ENCODE measurements around the gene CFL2. TPM values are rescaled to one million over a fixed set of nuclear protein-coding genes. Genes with fewer than 3 reads are reported as not detected.
A peak's percentile ranks its signal among the peaks of the same experiment; 100 is the strongest.
"Not testable (repeated sequence)": the region's sequence is repeated elsewhere in the genome, so short reads cannot be mapped to it uniquely, and the experiment has no call there.

The CFL2 gene
- total RNA-seq, 1 donor from 2014 or later, result 241 TPM

DNA sequence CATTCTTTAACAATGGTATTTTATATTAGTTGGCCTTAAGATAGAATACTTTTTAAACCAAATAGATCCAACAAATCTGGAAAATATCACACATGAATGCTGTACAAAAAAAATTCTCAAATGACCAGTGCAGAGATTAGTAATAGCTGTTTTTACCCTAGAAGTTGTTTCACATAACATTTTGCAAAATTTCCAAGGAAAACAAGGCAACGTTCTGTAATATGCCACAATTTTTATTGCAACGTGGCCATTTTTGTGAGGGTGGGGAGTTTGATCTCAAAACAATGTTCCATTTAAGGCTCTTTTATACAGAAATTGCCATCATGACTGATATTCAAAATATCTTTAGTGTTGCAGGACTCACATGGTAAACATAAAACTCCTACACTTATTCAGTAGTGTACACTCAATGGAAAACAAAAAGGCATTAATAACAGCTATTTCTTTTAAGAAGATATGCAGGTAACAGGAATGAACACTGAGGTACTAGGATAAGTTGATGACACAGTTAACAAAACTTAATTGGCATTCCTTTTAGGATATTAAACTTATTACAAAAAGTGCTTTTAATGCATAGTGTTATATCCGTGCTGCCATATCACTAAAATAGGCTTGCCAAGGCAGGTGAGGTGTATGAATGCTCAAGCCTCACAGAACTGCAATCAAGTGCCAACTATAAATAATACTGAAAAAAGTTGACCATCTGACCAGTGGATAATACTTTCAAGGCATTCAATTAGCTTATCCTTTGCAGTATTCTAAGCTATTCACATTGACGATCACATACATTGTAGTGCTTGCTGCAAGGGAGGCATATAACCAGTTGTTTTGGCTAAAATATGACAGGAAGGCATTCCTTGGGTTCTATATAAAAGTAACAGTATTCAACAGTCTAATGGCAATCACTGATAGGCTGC, 2.3 kb downstream of the CFL2 start:
- H3K4me1 ChIP-seq (ENCODE audit: control insufficient read depth in 3 of 3, insufficient read depth in 3 of 3, low read length in 3 of 3), result peaks cover 13 to 28% (median 18%) of the 10 kb centered on the region in 3 donors
- H3K27me3 ChIP-seq (ENCODE audit: control insufficient read depth in 3 of 3, insufficient read depth in 3 of 3, low read length in 3 of 3), result no peaks in the 10 kb centered on the region
- H3K9me3 ChIP-seq (ENCODE audit: control insufficient read depth in 3 of 3, low read length in 3 of 3), result no peaks in the 10 kb centered on the region
- peaks cover 4 to 11% (median 10%) of the 10 kb centered on the region in 3 donors for H3K36me3 ChIP-seq (ENCODE audit: control insufficient read depth in 3 of 3, insufficient read depth in 3 of 3, low read length in 3 of 3)
- H3K9ac ChIP-seq (ENCODE audit: low read depth in 1 of 3, low read length in 3 of 3), result peak overlapping the region; percentile 8 to 93 (median 92)
- H3K4me3 ChIP-seq (ENCODE audit: low read length in 3 of 3), result peak overlapping the region; percentile 35 to 81 (median 76)
- H3K27ac ChIP-seq (ENCODE audit: low read depth, low read length), result peak overlapping the region; percentile 86

DNA sequence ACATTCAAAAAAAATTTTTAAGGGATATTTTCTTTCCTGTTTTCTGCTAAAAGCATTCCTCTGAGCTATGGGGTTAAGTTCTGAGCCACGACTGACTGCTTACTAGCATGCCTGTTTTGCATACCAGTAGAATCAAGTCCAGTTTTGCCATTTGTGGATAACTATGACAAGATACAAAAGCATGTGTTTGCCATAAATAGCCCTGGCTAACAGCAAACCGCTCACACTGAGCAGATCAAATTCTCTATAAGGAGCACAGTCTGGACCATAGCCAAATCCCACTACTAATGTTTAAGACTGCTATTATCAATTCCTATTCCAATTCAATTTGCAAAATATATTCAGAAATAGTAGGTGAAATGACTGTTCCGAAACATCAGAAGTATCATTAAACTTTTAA, 3.2 kb downstream of the CFL2 start:
- peaks cover 13 to 28% (median 18%) of the 10 kb centered on the region in 3 donors for H3K4me1 ChIP-seq (ENCODE audit: control insufficient read depth in 3 of 3, insufficient read depth in 3 of 3, low read length in 3 of 3)
- H3K4me3 ChIP-seq (ENCODE audit: low read length in 3 of 3), result peak overlapping the region; percentile 27 to 81 (median 35)

DNA sequence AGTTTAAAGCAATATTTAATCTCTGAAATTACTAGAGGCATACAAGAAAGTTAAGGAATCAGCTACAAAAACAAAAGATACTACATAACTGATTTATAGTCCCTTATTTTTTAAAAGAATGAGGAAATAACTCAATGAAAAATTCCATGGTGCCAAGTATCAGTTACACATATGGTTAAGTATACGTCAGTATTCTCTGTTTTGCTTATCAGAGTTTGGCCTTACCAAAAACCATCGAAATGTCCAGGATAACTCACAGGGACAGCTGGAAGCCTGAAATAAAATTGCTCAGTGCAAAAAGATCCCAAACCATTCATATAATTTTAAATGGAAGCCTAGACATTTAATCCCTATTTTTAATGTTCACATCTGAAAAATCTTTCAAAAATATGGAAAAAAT, 3.6 kb downstream of the CFL2 start:
- Histone ChIP-seq H3K9ac (ENCODE audit: low read depth in 1 of 3, low read length in 3 of 3) (peak overlapping the region; percentile 52 to 71 (median 54)), H3K4me1 (ENCODE audit: control insufficient read depth in 3 of 3, insufficient read depth in 3 of 3, low read length in 3 of 3) (peaks cover 13 to 26% (median 18%) of the 10 kb centered on the region in 3 donors), H3K4me3 (ENCODE audit: low read length in 3 of 3) (peak overlapping the region; percentile 33 to 81 (median 45)), H3K27ac (ENCODE audit: low read depth, low read length) (peak overlapping the region; percentile 86), H3K9me3 (ENCODE audit: control insufficient read depth in 3 of 3, low read length in 3 of 3) (no peaks in the 10 kb centered on the region), H3K27me3 (ENCODE audit: control insufficient read depth in 3 of 3, insufficient read depth in 3 of 3, low read length in 3 of 3) (no peaks in the 10 kb centered on the region), H3K36me3 (ENCODE audit: control insufficient read depth in 3 of 3, insufficient read depth in 3 of 3, low read length in 3 of 3) (peaks cover 4 to 11% (median 10%) of the 10 kb centered on the region in 3 donors)

More for the DNA sequence above, 3.2 kb downstream of the CFL2 start:
- Histone ChIP-seq H3K9me3 (ENCODE audit: control insufficient read depth in 3 of 3, low read length in 3 of 3) (no peaks in the 10 kb centered on the region), H3K27me3 (ENCODE audit: control insufficient read depth in 3 of 3, insufficient read depth in 3 of 3, low read length in 3 of 3) (no peaks in the 10 kb centered on the region), H3K9ac (ENCODE audit: low read depth in 1 of 3, low read length in 3 of 3) (peak overlapping the region; percentile 52 to 93 (median 87)), H3K36me3 (ENCODE audit: control insufficient read depth in 3 of 3, insufficient read depth in 3 of 3, low read length in 3 of 3) (peaks cover 4 to 11% (median 10%) of the 10 kb centered on the region in 3 donors), H3K27ac (ENCODE audit: low read depth, low read length) (peak overlapping the region; percentile 86)

DNA sequence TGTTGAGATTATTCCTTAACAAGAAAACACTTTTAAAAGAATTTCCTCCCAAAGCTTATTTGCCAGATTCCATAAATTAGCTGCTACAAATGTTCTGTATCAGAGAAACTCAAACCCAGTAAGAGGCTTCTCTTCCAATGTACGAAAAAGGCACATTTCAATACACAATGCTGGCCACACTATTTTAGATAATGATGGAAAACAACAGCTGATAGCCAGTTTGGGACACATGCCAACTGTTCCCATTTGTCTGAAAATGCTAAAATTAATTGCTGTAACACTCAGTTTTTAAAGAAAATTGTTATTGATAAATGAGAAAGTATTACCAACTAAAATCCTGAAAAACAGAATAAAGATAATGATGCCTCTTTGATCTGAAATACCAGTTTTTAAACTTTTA, 4.4 kb downstream of the CFL2 start:
- Histone ChIP-seq H3K4me1 (ENCODE audit: control insufficient read depth in 3 of 3, insufficient read depth in 3 of 3, low read length in 3 of 3) (peaks cover 9 to 25% (median 18%) of the 10 kb centered on the region in 3 donors), H3K9me3 (ENCODE audit: control insufficient read depth in 3 of 3, low read length in 3 of 3) (no peaks in the 10 kb centered on the region), H3K27ac (ENCODE audit: low read depth, low read length) (peak overlapping the region; percentile 86), H3K27me3 (ENCODE audit: control insufficient read depth in 3 of 3, insufficient read depth in 3 of 3, low read length in 3 of 3) (no peaks in the 10 kb centered on the region), H3K9ac (ENCODE audit: low read depth in 1 of 3, low read length in 3 of 3) (peak overlapping the region; percentile 52 to 71 (median 54)), H3K4me3 (ENCODE audit: low read length in 3 of 3) (peak overlapping the region; percentile 8 to 43 (median 37)), H3K36me3 (ENCODE audit: control insufficient read depth in 3 of 3, insufficient read depth in 3 of 3, low read length in 3 of 3) (peaks cover 4 to 11% (median 10%) of the 10 kb centered on the region in 3 donors)

DNA sequence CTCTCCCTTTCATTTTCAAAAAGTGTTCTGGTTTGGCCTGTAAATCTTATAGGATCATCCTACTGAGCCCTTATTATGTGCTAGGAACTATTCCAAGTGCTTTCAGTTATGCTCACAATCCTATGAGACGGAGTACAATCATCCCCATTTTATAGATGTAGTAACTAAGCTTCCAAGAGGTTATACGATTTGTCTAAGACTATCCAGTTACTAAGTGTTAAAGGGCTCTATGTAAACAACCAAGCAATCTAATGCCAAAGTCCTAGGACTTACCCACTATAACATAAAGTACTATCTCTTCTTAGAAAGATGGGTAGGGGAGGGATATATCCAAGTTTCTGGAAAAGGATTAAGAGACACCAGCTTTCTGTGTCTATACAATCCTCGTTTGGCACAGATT, 6.7 kb downstream of the CFL2 start:
- Histone ChIP-seq H3K9ac (ENCODE audit: low read depth in 1 of 3, low read length in 3 of 3) (no peak overlapping the region), H3K27me3 (ENCODE audit: control insufficient read depth in 3 of 3, insufficient read depth in 3 of 3, low read length in 3 of 3) (no peaks in the 10 kb centered on the region), H3K4me3 (ENCODE audit: low read length in 3 of 3) (no peak overlapping the region), H3K27ac (ENCODE audit: low read depth, low read length) (peak overlapping the region; percentile 31), H3K4me1 (ENCODE audit: control insufficient read depth in 3 of 3, insufficient read depth in 3 of 3, low read length in 3 of 3) (peaks cover 9 to 25% (median 15%) of the 10 kb centered on the region in 3 donors), H3K36me3 (ENCODE audit: control insufficient read depth in 3 of 3, insufficient read depth in 3 of 3, low read length in 3 of 3) (peaks cover 4 to 9% (median 9%) of the 10 kb centered on the region in 3 donors), H3K9me3 (ENCODE audit: control insufficient read depth in 3 of 3, low read length in 3 of 3) (no peaks in the 10 kb centered on the region)

DNA sequence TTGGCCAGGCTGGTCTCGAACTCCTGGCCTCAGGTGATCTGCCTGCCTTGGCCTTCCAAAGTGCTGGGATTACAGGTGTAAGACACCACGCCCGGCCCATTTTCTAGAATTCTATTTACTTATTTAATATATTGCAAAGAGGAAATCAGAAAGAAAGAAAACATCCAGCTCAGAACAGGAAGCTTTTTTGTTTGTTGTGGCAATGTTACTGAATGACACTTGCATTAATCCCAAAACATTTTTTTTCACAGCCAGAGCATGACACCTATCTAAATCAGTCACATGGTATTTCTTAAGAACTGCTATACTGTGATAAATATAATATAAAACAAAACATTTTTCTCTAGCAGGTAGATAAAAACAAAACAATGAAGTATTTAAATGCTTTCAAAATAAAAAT, 12.6 kb downstream of the CFL2 start:
- H3K9me3 ChIP-seq (ENCODE audit: control insufficient read depth in 3 of 3, low read length in 3 of 3), result no peaks in the 10 kb centered on the region

DNA sequence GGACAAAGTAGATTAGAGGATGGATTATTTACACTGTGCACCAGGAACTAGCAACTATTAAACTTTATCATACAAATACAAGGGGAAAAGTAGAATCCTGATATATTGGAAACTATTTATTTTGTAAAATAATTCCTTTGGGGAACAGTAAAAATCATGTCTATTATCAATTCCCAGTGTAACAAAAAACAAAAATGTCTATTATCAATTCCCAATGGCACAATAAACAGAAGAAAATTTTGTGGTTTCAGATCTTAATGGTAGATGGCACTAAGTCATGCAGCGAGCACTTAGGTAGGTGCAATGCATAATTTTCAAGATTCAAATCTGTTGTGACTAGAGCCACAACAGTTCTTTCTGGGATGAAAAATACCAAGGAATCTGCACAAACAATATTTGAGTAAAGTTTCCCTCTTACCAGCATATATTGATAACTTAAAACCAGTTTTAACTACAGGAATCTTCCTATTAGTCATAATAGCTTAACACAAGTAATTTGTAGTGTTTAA, 13.7 kb downstream of the CFL2 start:
- no peak overlapping the region for H3K4me3 ChIP-seq (ENCODE audit: low read length in 3 of 3)
- H3K27me3 ChIP-seq (ENCODE audit: control insufficient read depth in 3 of 3, insufficient read depth in 3 of 3, low read length in 3 of 3), result no peaks in the 10 kb centered on the region
- peaks cover 6 to 13% (median 12%) of the 10 kb centered on the region in 3 donors for H3K4me1 ChIP-seq (ENCODE audit: control insufficient read depth in 3 of 3, insufficient read depth in 3 of 3, low read length in 3 of 3)
- H3K27ac ChIP-seq (ENCODE audit: low read depth, low read length), result no peak overlapping the region
- no peak overlapping the region for H3K9ac ChIP-seq (ENCODE audit: low read depth in 1 of 3, low read length in 3 of 3)
- no peaks in the 10 kb centered on the region for H3K9me3 ChIP-seq (ENCODE audit: control insufficient read depth in 3 of 3, low read length in 3 of 3)
- no peaks in the 10 kb centered on the region for H3K36me3 ChIP-seq (ENCODE audit: control insufficient read depth in 3 of 3, insufficient read depth in 3 of 3, low read length in 3 of 3)

More for the DNA sequence above, 12.6 kb downstream of the CFL2 start:
- H3K4me3 ChIP-seq (ENCODE audit: low read length in 3 of 3), result no peak overlapping the region
- H3K27me3 ChIP-seq (ENCODE audit: control insufficient read depth in 3 of 3, insufficient read depth in 3 of 3, low read length in 3 of 3), result no peaks in the 10 kb centered on the region
- H3K9ac ChIP-seq (ENCODE audit: low read depth in 1 of 3, low read length in 3 of 3), result no peak overlapping the region
- peaks cover 6 to 13% (median 12%) of the 10 kb centered on the region in 3 donors for H3K4me1 ChIP-seq (ENCODE audit: control insufficient read depth in 3 of 3, insufficient read depth in 3 of 3, low read length in 3 of 3)
- no peaks in the 10 kb centered on the region for H3K36me3 ChIP-seq (ENCODE audit: control insufficient read depth in 3 of 3, insufficient read depth in 3 of 3, low read length in 3 of 3)
- H3K27ac ChIP-seq (ENCODE audit: low read depth, low read length), result no peak overlapping the region

DNA sequence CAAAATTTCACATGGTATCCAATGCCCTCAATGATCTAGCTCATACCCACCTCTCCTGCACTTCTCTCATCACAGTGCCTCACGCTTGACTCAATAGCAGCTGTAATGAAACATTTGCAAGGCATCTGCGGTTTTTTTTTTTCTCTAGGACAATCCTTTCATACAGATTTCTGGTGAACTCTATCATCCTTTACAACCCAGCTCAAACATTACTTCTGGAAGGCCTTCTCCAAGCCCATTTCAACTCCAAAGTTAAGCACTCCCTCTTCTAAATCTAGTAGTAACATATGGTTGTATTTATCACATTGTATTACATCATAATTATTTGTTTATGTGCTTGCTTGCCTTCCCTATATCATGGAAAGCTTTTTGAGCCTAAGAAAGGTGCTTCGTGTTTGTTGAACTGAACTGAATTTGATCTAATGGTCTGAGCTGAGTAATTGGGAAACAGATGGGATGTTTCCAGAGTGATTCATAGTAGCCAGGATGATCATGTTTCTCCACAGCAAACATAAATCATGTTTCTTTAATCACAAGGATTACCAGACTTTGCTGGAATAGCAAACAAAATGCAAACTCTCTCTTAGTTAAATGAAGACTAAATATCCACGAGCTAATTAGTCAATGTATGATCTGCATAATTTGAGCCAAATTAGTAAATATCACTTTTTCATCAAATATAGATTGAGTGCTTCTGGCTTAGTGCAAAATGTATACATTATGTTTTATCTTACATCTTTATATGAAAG, 14.3 kb downstream of the CFL2 start:
- Histone ChIP-seq H3K27ac (ENCODE audit: low read depth, low read length) (peak overlapping the region; percentile 87), H3K9me3 (ENCODE audit: control insufficient read depth in 3 of 3, low read length in 3 of 3) (no peaks in the 10 kb centered on the region), H3K4me3 (ENCODE audit: low read length in 3 of 3) (no peak overlapping the region), H3K36me3 (ENCODE audit: control insufficient read depth in 3 of 3, insufficient read depth in 3 of 3, low read length in 3 of 3) (no peaks in the 10 kb centered on the region), H3K9ac (ENCODE audit: low read depth in 1 of 3, low read length in 3 of 3) (peak overlapping the region in 1 of 3 donors; percentile 45), H3K27me3 (ENCODE audit: control insufficient read depth in 3 of 3, insufficient read depth in 3 of 3, low read length in 3 of 3) (no peaks in the 10 kb centered on the region), H3K4me1 (ENCODE audit: control insufficient read depth in 3 of 3, insufficient read depth in 3 of 3, low read length in 3 of 3) (peaks cover 6 to 13% (median 12%) of the 10 kb centered on the region in 3 donors)

DNA sequence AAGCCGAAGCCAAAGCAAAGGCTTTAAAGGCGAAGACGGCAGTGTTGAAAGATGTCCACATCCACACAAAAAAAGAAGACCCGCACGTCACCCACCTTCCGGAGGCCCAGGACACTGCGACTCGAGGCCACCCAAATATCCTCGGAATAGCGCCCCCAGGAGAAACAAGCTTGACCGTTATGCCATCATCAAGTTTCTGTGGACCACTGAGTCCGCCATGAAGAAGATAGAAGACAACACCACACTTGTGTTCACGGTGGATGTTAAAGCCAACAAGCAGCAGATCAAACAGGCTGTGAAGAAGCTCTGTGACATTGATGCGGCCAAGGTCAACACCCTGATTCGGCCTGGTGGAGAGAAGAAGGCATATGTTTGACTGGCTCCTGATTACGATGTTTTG, 20.2 kb downstream of the CFL2 start:
- not testable (repeated sequence) for H3K9ac ChIP-seq (ENCODE audit: low read depth in 1 of 3, low read length in 3 of 3); H3K27ac ChIP-seq (ENCODE audit: low read depth, low read length); H3K9me3 ChIP-seq (ENCODE audit: control insufficient read depth in 3 of 3, low read length in 3 of 3); H3K36me3 ChIP-seq (ENCODE audit: control insufficient read depth in 3 of 3, insufficient read depth in 3 of 3, low read length in 3 of 3); H3K4me3 ChIP-seq (ENCODE audit: low read length in 3 of 3); H3K27me3 ChIP-seq (ENCODE audit: control insufficient read depth in 3 of 3, insufficient read depth in 3 of 3, low read length in 3 of 3)
- peaks cover 10 to 15% (median 14%) of the 10 kb centered on the region in 3 donors for H3K4me1 ChIP-seq (ENCODE audit: control insufficient read depth in 3 of 3, insufficient read depth in 3 of 3, low read length in 3 of 3)
